Activated CD8-positive, alpha-beta memory T cell treated with anti-CD3 and anti-CD28 coated beads for 36 hours (primary cell): ENCODE measurements around the gene DMXL1. TPM values are rescaled to one million over a fixed set of nuclear protein-coding genes. Genes with fewer than 3 reads are reported as not detected.

Experiments
- CTCF ChIA-PET: fragments of 350-600 bp; sonication (Branson Sonifier 250); formaldehyde crosslinking; loops from one replicate; lab custom pipeline; 2021; ENCODE audit warnings: antibody characterized with exemption; lab: Charles Lee
- POLR2A ChIA-PET: fragments of 350-600 bp; sonication (Branson Sonifier 250); formaldehyde crosslinking; loops from one replicate; lab custom pipeline; 2021; ENCODE audit warnings: antibody characterized with exemption; lab: Charles Lee
- total RNA-seq, 2 experiments: library from RNA; stranded (reverse); gene quantifications; one replicate each; pipeline ENCODE4 v1.2.3, GENCODE V29; 2021

The DMXL1 gene
- total RNA-seq, 2 experiments from 2014 or later = 21.9 to 22.8 TPM

DNA sequence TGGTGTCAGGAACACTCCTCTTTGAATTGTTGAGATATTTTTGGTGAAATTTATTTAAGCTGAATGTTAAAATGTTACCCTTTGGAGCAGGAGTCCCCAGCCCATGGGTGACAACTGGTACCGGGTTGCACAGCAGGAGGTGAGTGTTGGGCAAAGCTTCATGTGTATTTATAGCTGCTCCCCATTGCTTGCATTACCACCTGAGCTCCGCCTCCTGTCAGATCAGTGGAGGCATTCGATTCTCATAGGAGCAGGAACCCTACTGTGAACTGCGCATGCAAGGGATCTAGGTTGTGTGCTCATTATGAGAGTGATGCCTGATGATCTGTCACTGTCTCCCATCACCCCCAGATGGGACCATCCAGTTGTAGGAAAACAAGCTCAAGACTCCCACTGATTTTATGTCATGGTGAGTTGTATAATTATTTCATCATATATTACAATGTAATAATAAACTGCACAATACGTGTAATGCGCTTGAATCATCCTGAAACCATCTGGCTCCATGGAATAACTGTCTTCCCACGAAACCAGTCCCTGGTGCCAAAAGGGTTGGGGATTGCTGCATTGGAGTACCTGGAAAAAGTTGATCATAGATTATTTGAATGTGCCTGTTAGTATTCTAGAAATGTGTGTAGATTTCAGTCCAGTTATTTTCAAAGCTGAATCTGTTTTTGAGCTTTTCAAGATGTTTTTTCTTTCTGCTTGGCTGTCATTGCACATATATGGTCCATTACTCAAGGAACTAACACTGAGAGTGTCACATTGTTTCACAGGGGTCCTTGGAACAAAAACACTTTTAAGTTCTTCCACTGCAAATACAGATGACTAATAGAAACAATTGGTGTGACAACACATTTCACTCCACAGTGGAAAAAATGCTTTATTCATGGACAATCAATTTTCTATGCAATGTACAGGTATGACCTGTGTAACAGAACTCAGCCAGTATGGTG lies 180.3 kb downstream of the DMXL1 start:
- POLR2A ChIA-PET = interaction anchor here (0.6 to 0.7 kb wide), 2 partner anchors 34 to 186 kb away, joined by 3 to 4 read pairs; no protein-coding TSS in a partner anchor
- CTCF ChIA-PET = interaction anchor here (1.0 kb wide), 1 partner anchor 83 kb away, joined by 3 read pairs; no protein-coding TSS in a partner anchor

DNA sequence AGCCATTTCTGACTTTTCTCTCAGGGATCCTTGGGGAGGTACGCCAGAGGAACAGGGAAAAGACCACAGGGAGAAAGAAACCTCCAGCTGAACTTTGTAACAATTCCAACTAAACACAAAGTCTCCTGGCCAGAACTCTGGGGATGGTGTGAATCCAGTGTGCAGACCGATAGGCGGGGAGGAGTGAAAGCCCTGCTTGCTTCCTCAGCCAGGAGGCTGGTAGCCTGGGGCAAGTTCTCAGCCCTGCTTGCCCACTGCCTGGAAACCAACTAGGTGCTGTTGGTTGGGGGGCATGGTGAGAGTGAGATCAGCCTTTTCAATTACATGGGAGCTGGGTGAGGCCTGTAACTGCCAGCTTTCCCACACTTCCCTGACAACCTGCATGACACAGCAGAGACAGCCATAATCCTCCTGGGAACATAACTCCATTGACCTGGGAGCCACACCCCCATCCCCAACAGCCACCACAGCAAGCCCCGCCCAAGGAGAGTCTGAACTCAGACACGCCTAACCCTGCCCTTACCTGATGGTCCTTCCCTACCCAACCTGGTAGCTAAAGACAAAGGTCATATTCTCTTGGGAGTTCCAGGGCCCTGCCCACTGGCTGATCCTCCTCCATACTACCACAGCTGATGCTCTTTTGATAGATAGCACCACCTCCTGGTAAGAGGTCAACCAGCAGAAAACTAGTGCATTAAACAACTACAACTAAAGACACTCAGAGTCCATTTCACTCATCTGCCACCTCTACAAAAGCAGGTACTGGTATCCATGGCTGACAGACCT lies 184.9 kb downstream of the DMXL1 start:
- CTCF ChIA-PET = interaction anchor here (1.6 kb wide), 1 partner anchor 12 kb away, joined by 4 read pairs; no protein-coding TSS in a partner anchor

DNA sequence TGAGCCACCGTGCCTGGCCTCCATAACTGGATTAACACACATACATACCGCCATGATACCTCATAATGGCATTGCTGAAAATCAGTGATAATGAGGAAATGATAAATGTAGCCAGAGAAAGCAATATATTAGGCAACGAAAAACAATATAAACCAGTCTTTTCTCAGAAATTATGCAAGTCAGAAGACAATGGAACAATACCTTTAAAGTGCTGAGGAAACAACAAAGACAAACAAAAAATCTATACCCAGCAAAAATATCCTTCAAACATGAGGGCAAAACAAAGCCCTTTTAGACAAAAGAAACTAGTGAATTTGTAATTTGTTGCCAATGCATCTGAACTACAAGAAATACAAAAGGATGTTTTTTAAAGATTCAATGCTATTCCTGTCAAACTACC lies 186.7 kb downstream of the DMXL1 start:
- POLR2A ChIA-PET = no interaction called here
- CTCF ChIA-PET = interaction anchor here (1.3 kb wide), 1 partner anchor 269 kb away, joined by 5 read pairs; the partner anchor contains the start of gene DTWD2

More for the DNA sequence above, 184.9 kb downstream of the DMXL1 start:
- POLR2A ChIA-PET = interaction anchor here (1.1 kb wide), 1 partner anchor 12 kb away, joined by 3 read pairs; no protein-coding TSS in a partner anchor

GRCh38 chr5:119263639-119264038 lies 192.8 kb downstream of the DMXL1 start:
- ChIA-PET CTCF (no interaction called here), POLR2A (no interaction called here)

- CTCF ChIA-PET = no interaction called here
- POLR2A ChIA-PET = no interaction called here
Measured at GRCh38 chr5:119264186-119264585, 193.3 kb downstream of the DMXL1 start.

- CTCF ChIA-PET = interaction anchor here (0.7 to 1.3 kb wide), 4 partner anchors 12 to 93 kb away, joined by 3 to 4 read pairs (median 4); no protein-coding TSS in a partner anchor
- POLR2A ChIA-PET = interaction anchor here (0.5 to 1.2 kb wide), 10 partner anchors 13 to 197 kb away, joined by 3 to 5 read pairs (median 4); partner anchors contain the start of gene DMXL1
Measured at GRCh38 chr5:119267958-119268386, 197.1 kb downstream of the DMXL1 start.

DNA sequence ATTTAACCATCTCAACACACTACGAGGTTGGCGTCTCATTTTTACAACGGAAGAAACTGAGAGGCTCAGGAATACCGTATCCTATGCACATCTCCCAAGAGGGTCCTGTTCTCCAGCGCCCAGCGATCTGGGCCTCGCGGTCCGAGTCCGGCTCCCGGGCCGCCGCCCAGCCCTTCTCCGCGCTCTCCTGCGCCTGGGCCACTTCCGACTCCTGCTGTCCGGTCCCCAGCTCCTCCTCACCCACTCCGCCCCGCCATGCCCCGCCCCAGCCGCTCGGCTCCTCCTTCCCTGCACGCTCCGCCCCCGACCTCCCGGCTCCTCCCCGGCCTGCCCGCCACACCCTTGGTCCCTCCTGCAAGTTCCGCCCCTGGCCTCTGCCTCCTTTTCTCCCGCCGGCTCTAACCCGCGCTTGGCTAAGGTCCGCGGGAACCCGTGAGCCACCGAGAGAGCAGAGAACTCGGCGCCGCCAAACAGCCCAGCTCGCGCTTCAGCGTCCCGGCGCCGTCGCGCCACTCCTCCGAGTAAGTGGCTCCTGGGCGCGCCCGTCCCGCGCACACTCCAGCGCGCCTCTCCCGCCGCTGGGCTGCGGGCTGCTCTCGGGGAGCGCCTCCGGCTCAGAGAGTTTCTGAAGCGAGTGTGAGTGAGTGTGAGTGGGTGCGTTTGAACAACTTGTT lies 197.6 kb downstream of the DMXL1 start:
- CTCF ChIA-PET = interaction anchor here (0.6 to 1.3 kb wide), 5 partner anchors 12 to 92 kb away, joined by 3 to 5 read pairs (median 4); no protein-coding TSS in a partner anchor
- POLR2A ChIA-PET = interaction anchor here (0.5 to 1.2 kb wide), 9 partner anchors 14 to 197 kb away, joined by 3 to 5 read pairs (median 4); partner anchors contain the start of gene DMXL1

DNA sequence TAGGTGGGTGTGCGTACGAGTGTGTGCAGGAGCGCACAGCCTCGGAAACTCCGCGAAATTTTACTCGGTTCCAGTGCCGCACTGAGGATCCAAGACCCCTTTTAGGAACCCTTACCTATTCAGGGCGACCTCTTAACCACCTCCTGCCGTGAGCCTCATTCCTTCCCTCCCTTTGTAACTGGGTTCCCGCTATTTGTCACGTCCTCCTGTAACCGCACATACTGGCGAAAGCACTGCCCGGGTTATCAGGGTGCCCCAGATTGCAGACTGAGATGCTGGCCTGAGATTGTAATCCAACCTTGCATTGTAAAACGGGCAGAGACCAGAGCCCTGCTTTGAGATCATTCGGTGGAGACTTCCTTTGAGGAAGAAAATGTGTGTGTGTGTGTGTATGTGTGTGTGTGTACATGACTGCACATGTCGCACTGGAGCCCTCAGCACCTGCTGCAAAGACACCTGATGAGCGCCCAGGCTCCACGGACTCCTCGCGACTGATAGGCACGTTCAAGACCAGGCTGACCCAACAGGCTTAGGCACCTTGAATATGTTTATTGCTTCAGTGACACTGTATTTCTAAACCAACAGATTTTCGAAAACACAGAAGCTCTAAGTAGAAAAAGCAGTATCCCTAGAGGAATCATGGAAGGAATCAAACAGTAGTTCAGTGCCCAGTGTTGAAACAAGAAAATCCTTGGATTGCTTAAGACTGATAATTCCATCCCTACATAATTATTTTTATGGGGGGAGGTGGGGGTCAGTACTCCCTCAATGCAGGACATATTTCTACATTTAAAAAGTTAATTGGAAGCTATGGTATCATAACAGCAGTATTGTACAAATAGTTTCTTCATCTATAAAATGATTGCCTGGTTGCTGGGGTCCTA lies 198.4 kb downstream of the DMXL1 start:
- ChIA-PET POLR2A (interaction anchor here (1.0 to 1.2 kb wide), 4 partner anchors 9 to 198 kb away, joined by 3 to 5 read pairs (median 4); partner anchors contain the start of gene DMXL1), CTCF (interaction anchor here (0.6 to 1.3 kb wide), 7 partner anchors 15 to 142 kb away, joined by 3 to 5 read pairs (median 3); no protein-coding TSS in a partner anchor)

- ChIA-PET CTCF (interaction anchor here (0.6 to 1.5 kb wide), 6 partner anchors 31 to 286 kb away, joined by 3 to 5 read pairs (median 3); no protein-coding TSS in a partner anchor), POLR2A (interaction anchor here (1.0 to 1.1 kb wide), 2 partner anchors 8 to 84 kb away, joined by 3 read pairs; no protein-coding TSS in a partner anchor)
Measured at GRCh38 chr5:119270121-119270565, 199.3 kb downstream of the DMXL1 start.

DNA sequence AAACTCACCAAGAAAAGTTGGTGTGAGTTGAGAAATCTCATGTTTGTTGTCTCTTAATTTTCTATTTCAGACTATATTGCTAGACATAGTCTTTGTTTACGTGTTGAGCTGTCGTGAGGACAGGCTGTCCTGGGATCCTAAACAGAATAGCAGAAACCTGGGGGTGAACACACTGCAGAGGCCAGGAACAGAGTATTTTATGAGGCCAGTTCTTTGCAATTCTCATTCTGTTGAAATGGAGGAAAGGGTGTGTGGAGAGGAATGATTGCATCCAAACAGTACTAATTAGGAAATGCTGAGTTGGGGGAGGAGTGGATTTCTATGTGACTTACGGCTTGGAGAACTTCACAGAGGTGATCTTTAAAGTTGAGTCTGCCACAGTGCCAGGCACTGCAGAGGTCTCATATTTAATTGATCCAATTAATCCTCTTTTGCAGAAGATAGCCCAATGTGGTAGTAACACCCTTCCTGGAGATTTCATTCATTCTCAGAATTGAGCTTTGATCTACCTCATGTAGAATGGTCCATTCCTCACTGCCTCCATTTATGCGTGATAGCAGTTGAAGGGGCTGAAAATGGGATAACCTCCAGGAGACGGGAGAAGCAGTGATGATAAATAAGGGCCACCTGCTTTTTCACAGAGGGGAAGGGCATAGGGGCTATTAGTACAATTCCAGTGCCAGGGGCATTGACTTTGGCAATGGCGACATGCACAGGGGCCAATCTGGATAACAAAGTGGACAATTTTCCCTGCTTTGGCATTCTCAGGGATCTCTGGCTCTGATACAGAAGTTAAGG lies 200.3 kb downstream of the DMXL1 start:
- ChIA-PET POLR2A (no interaction called here), CTCF (interaction anchor here (0.9 to 1.5 kb wide), 3 partner anchors 35 to 96 kb away, joined by 3 to 5 read pairs (median 3); no protein-coding TSS in a partner anchor)

DNA sequence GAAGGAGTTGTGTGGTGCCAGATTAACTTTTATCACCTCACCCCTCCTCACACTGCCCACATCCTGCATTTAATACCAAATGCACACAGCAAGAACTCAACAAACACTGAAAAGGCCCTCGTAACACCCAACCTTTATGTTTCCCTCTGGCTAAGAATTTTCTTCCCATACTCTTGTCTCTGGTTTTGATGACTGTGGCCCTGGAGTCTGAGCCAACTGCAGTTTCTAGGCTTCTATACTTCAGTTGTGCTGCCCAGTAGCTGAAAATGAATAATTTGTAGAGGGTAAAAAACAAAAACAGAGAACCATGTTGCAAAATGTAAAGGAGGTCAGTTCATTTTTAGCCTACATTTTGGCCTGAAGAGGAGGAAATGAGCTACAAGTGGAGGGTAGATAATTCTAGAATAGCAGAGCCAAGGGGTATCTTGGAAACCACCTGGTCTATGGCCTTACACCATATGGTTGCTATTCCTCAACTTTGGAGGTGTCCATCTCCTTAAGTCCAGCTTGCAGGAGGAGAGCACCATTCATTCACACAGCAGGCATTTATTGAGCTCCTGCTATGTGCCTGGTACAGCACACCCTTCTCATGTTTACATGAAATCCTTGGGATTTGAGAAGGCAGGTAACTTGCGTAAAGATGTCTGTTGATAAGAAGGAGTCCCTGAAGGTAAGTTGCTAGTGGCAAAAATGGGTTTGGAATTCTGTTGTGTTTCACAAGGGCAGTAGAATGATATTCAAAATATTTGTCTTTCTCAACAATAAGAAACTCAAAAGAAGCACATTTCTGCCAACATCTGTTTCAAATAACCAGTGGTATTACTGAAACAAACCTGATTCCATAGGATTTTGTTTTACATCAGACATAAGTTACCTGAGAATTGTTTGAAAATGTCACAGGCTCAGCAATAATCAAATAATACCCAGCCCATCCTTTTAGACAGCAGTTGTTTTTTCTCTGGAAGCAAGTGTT lies 201.2 kb downstream of the DMXL1 start:
- ChIA-PET POLR2A (interaction anchor here (0.9 kb wide), 1 partner anchor 69 kb away, joined by 4 read pairs; no protein-coding TSS in a partner anchor), CTCF (interaction anchor here (1.2 to 1.5 kb wide), 2 partner anchors 62 to 95 kb away, joined by 3 to 5 read pairs; no protein-coding TSS in a partner anchor)

DNA sequence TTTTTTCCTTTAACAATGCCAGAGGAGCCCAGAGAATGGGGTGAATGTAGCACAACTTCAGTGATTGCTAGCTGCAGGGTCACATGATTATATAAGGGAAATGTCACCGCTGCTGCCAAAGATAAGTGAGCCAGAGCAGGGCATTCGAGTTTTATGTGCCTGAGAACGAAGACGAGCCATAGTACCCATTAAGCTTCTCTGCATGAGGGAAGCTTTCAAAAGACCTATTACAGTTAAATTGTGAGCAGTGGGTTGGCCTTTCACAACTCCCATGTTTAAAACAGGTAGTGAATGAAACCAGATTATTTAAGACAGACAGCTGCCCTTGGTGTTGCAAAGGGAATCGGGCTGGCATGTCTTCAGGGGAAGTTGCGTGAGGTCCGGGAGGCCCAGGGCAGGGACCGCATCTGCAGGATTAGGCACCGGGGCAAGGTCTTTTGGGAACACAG lies 202.5 kb downstream of the DMXL1 start:
- CTCF ChIA-PET = interaction anchor here (0.9 to 1.2 kb wide), 2 partner anchors 17 to 65 kb away, joined by 3 read pairs; no protein-coding TSS in a partner anchor

DNA sequence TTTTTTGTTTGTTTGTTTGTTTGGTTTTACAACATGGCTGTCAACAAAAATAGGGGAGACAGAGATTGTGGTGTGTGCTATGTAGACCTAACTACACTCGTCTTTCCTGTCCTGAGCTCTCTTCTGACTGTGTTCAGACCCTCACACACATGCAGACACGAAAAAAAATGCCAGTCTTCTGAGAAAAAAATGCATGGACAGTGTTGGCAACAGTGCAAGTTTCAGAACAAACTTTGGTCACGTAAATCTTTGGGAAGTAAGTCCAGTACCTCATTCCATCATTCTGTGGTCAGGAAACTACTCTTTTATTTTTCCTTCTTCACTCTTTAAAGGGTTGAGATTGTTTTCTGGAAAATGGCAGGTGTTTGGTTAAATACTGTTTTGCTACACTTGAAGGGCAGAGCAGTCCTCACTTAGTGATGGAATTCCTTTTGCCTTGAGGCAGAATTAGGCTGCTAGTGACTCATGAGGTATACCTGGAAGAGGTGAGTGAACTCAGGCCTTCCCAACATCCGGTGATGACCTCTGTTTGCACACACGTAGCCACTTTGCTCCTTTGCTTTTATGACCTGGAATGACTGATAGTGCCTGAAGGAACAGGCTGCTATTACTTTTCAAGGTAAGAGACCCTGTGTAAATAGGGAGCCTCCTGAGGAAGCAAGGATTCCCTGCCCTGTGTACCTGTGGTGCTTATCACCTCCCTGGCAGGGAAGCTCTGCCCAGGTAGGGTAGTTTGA lies 203.3 kb downstream of the DMXL1 start:
- POLR2A ChIA-PET = interaction anchor here (0.7 to 1.7 kb wide), 4 partner anchors 13 to 90 kb away, joined by 3 to 9 read pairs (median 4); no protein-coding TSS in a partner anchor
- CTCF ChIA-PET = interaction anchor here (1.2 to 1.6 kb wide), 2 partner anchors 16 to 66 kb away, joined by 3 to 5 read pairs; no protein-coding TSS in a partner anchor

More for the DNA sequence above, 202.5 kb downstream of the DMXL1 start:
- POLR2A ChIA-PET = interaction anchor here (1.7 kb wide), 1 partner anchor 91 kb away, joined by 5 read pairs; no protein-coding TSS in a partner anchor

- CTCF ChIA-PET = interaction anchor here (1.0 to 1.6 kb wide), 4 partner anchors 9 to 67 kb away, joined by 3 to 5 read pairs (median 4); no protein-coding TSS in a partner anchor
- POLR2A ChIA-PET = interaction anchor here (0.7 to 1.6 kb wide), 3 partner anchors 13 to 69 kb away, joined by 3 to 9 read pairs (median 4); no protein-coding TSS in a partner anchor
Measured at GRCh38 chr5:119274767-119275130, 203.9 kb downstream of the DMXL1 start.
